ENCODE data around the gene CREB5. TPM values are rescaled to one million over a fixed set of nuclear protein-coding genes. Genes with fewer than 3 reads are reported as not detected.

The CREB5 gene
- total RNA-seq, 1 donor from 2014 or later: not detected

DNA sequence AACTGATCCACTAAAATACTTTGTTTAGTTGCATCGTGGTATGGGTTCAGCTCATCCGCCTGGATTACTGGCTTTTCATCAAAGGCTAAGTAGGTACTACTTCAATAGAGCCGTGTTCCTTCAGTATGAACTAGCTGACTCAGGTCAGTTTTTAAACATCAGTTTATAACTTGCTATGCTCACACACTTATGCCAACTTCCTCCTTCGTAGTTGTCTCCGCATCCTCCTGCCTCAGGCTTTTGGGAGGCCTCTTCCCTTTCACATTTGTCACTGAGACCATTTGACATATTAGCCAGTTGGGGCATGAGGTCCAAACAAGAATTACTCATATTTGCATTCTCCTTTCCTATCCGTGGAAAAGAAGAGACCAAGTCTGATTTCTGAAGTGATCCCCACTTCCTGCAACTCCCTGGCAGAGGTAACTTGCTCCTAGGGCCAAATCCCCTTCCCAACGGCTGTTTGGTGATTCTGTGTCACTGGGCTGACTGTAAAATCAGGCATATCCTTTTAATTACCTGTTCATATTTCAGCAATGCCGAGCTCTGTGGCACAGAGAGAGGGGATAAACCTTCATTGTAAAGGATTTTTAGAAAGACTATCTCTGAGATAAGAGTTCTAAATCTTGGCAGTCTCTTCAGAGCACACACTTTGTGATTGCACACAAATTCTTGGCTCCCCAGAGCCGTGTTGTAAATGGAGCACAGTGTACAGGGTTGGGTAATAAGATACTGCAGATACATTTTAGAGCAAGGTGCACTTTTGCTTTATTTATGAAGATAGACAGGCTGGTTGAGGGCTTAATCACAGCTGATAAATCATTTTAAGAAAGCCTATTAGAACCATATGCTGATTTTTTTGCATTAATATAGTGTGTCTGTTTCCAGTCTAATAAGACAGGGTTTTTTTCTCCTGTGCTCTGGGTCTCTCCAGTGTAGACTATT, 108.0 kb downstream of the CREB5 start:
- H3K4me1 Mint-ChIP-seq (ENCODE audit: low read depth): no peaks in the 10 kb centered on the region
- no peak overlapping the region for H3K27ac Mint-ChIP-seq
- H3K9me3 Mint-ChIP-seq: no peaks in the 10 kb centered on the region
- no peak overlapping the region for H3K4me3 Mint-ChIP-seq (ENCODE audit: low read depth)
- no peaks in the 10 kb centered on the region for H3K36me3 Mint-ChIP-seq (ENCODE audit: low read depth)
- intact Hi-C loops (cut with micrococcal nuclease): no loop called here
- no peak for DNase-seq (ENCODE audit: low spot score)
- no peaks in the 10 kb centered on the region for H3K27me3 Mint-ChIP-seq (ENCODE audit: low read depth)

GRCh38 chr7:28524978-28525377, 112.7 kb downstream of the CREB5 start:
- Mint-ChIP-seq H3K4me3 (ENCODE audit: low read depth) (no peak overlapping the region), H3K36me3 (ENCODE audit: low read depth) (no peaks in the 10 kb centered on the region), H3K27me3 (ENCODE audit: low read depth) (no peaks in the 10 kb centered on the region), H3K9me3 (no peaks in the 10 kb centered on the region), H3K4me1 (ENCODE audit: low read depth) (no peaks in the 10 kb centered on the region), H3K27ac (no peak overlapping the region)
- intact Hi-C loops (cut with micrococcal nuclease): no loop called here
- no peak for DNase-seq (ENCODE audit: low spot score)

DNA sequence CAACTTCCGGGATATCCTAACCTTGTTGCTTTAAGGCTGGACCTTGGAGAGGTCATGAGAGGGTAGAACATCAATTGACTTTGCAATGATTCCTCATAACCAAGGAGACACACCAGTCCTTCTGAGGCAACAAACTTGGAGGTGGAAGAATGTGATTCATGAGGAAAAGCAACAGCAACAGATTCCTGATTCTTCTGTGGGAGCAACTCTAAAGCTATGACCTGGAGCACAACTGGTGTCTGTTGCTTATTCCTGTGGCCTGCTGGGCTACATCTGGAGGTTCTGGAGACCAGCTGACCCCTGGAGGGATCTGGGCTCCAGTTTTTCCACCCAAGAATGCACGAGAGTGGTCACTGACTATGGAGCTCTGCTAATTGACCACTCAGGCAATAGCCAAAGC, 116.6 kb downstream of the CREB5 start:
- intact Hi-C loops (cut with micrococcal nuclease): no loop called here
- Mint-ChIP-seq H3K27me3 (ENCODE audit: low read depth) (no peaks in the 10 kb centered on the region), H3K4me3 (ENCODE audit: low read depth) (no peak overlapping the region)

DNA sequence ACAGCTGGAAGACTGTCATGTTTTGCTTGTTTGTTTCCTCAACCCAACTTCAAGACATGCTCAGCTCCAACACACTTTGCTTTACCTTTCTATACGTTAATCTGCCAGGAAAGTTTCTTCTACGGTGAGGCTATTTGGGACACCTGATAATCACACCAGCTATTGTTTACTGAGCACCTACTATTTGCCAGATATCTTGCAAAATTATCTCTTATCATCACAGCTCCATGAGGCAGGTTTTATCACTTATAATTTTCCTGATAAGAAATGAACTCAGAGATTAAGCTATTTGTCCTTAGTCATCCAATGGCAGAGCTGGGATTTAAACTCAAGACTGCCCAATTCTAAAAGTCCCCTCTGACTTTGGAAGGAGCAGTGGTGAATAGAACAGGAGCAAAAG, 117.4 kb downstream of the CREB5 start:
- H3K36me3 Mint-ChIP-seq (ENCODE audit: low read depth): no peaks in the 10 kb centered on the region
- no peaks in the 10 kb centered on the region for H3K9me3 Mint-ChIP-seq
- DNase-seq (ENCODE audit: low spot score): no peak
- H3K4me1 Mint-ChIP-seq (ENCODE audit: low read depth): no peaks in the 10 kb centered on the region
- H3K27me3 Mint-ChIP-seq (ENCODE audit: low read depth): no peaks in the 10 kb centered on the region
- no peak overlapping the region for H3K4me3 Mint-ChIP-seq (ENCODE audit: low read depth)
- intact Hi-C loops (cut with micrococcal nuclease): no loop called here
- H3K27ac Mint-ChIP-seq: no peak overlapping the region

More for the DNA sequence above, 116.6 kb downstream of the CREB5 start:
- Mint-ChIP-seq H3K4me1 (ENCODE audit: low read depth) (no peaks in the 10 kb centered on the region), H3K9me3 (no peaks in the 10 kb centered on the region), H3K36me3 (ENCODE audit: low read depth) (no peaks in the 10 kb centered on the region), H3K27ac (no peak overlapping the region)
- no peak for DNase-seq (ENCODE audit: low spot score)

GRCh38 chr7:28530175-28530802, 118.0 kb downstream of the CREB5 start:
- H3K9me3 Mint-ChIP-seq: no peaks in the 10 kb centered on the region
- intact Hi-C loops (cut with micrococcal nuclease): no loop called here
- H3K4me3 Mint-ChIP-seq (ENCODE audit: low read depth): no peak overlapping the region
- no peak overlapping the region for H3K27ac Mint-ChIP-seq
- no peaks in the 10 kb centered on the region for H3K36me3 Mint-ChIP-seq (ENCODE audit: low read depth)
- no peaks in the 10 kb centered on the region for H3K4me1 Mint-ChIP-seq (ENCODE audit: low read depth)
- H3K27me3 Mint-ChIP-seq (ENCODE audit: low read depth): no peaks in the 10 kb centered on the region
- DNase-seq (ENCODE audit: low spot score): no peak

DNA sequence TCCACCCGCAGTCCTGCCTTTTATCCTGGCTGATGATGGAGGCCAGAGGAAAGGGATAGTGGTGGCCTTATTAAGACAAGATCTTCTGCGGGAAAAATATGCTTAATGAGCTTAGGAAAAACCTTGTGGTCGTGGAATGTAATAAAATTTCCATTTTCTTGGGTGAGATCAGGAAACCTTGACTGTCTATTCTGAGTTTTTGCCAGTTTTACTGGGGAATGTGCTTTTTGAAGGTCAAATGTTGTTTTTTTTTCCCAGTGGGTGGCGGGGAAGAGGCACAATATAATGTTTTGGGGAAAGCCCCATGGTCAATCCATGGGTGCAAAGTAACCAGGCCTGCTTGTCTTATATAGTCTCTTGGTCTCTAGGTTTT, 118.5 kb downstream of the CREB5 start:
- no peaks in the 10 kb centered on the region for H3K36me3 Mint-ChIP-seq (ENCODE audit: low read depth)
- peaks cover 2% of the 10 kb centered on the region for H3K27me3 Mint-ChIP-seq (ENCODE audit: low read depth)
- no peaks in the 10 kb centered on the region for H3K9me3 Mint-ChIP-seq
- intact Hi-C loops (cut with micrococcal nuclease): no loop called here
- no peak for DNase-seq (ENCODE audit: low spot score)
- H3K4me3 Mint-ChIP-seq (ENCODE audit: low read depth): no peak overlapping the region
- H3K4me1 Mint-ChIP-seq (ENCODE audit: low read depth): no peaks in the 10 kb centered on the region
- H3K27ac Mint-ChIP-seq: no peak overlapping the region

- Mint-ChIP-seq H3K4me1 (ENCODE audit: low read depth) (no peaks in the 10 kb centered on the region), H3K27me3 (ENCODE audit: low read depth) (peaks cover 2% of the 10 kb centered on the region), H3K36me3 (ENCODE audit: low read depth) (no peaks in the 10 kb centered on the region), H3K27ac (no peak overlapping the region), H3K4me3 (ENCODE audit: low read depth) (no peak overlapping the region), H3K9me3 (no peaks in the 10 kb centered on the region)
- no peak for DNase-seq (ENCODE audit: low spot score)
- intact Hi-C loops (cut with micrococcal nuclease): no loop called here
Measured at GRCh38 chr7:28531291-28531690, 119.0 kb downstream of the CREB5 start.

DNA sequence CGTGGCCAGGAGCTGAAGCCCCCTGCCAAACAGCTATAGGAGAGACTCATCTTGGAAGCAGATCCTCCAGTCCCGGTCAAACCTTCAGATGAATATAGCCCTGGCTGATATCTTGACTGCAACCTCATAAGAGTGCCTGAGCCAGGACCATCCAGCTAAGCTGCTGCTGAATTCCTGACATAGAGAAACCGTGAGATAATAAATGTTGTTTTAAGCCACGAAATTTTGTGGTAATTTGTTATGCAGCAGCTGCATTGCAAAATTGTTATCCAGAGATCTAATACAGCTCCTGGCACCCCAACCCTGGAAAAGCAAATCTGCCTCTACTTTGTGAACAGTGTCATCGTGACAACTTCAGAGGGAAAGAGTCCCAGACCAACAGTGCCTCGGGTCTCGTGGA, 119.9 kb downstream of the CREB5 start:
- intact Hi-C loops (cut with micrococcal nuclease): no loop called here
- Mint-ChIP-seq H3K27me3 (ENCODE audit: low read depth) (peaks cover 2% of the 10 kb centered on the region), H3K27ac (no peak overlapping the region), H3K9me3 (no peaks in the 10 kb centered on the region), H3K4me3 (ENCODE audit: low read depth) (no peak overlapping the region), H3K4me1 (ENCODE audit: low read depth) (no peaks in the 10 kb centered on the region), H3K36me3 (ENCODE audit: low read depth) (no peaks in the 10 kb centered on the region)
- DNase-seq (ENCODE audit: low spot score): no peak

DNA sequence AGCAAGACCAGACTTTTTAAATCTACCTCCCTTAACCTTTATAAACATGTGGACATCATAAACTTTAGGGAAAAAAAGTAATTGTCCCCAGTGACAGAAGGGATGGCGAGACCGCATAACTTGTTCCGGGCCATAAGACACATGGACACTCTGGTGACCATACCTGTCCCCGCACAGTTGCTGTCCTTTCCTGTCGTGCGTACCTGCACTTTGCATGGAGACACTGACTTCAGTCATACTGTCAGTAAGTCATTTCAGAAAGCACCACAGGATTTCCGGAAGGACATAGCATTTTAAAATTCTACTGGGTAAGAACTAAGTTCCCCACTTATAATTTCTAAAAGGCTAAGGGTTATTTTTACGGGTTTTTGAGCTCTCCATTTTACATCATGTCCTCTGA, 120.9 kb downstream of the CREB5 start:
- Mint-ChIP-seq H3K27ac (no peak overlapping the region), H3K36me3 (ENCODE audit: low read depth) (no peaks in the 10 kb centered on the region), H3K9me3 (no peaks in the 10 kb centered on the region), H3K27me3 (ENCODE audit: low read depth) (peaks cover 3% of the 10 kb centered on the region), H3K4me1 (ENCODE audit: low read depth) (no peaks in the 10 kb centered on the region), H3K4me3 (ENCODE audit: low read depth) (no peak overlapping the region)
- intact Hi-C loops (cut with micrococcal nuclease): no loop called here
- DNase-seq (ENCODE audit: low spot score): no peak

DNA sequence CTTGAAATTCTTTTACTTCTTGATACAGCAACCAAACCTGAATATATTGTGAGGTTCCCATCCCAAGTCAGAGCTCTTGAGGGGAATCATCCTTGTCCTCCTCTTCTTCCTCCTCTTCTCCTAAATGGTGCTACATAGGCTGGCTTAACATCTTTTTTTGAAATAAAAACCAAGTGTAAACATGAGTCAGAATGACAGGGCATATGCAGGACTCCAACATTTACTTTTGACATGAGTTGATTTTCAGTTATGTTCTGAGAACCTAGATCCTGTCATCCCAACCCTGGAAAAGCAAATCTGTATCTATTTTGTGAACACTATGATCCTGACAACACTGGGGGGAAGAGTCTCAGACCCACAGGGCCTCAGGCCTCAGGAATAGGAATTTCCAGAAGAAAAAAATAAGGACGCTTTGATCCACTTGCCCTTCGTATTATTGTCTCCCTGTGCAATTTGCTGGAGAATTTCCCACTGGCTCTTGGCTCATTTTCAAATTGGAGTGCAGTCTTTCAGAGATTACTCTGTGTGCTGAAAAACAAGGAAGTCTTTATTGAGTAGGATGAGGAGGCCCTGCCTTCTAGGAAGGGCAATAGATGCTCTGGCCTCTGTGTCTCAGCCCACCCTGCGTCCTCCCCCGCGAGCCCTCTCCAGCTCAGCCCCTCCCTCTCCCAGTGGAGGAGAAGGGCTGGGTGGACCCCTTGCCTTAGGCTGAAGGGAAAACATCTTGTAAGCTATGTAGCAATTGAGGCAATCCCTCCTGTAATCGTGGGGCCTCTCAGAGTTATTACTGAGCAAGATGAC, 121.6 kb downstream of the CREB5 start:
- no peak for DNase-seq (ENCODE audit: low spot score)
- Mint-ChIP-seq H3K9me3 (no peaks in the 10 kb centered on the region), H3K27ac (no peak overlapping the region), H3K36me3 (ENCODE audit: low read depth) (no peaks in the 10 kb centered on the region), H3K4me3 (ENCODE audit: low read depth) (no peak overlapping the region), H3K4me1 (ENCODE audit: low read depth) (no peaks in the 10 kb centered on the region), H3K27me3 (ENCODE audit: low read depth) (peaks cover 3% of the 10 kb centered on the region)
- intact Hi-C loops (cut with micrococcal nuclease): no loop called here

DNA sequence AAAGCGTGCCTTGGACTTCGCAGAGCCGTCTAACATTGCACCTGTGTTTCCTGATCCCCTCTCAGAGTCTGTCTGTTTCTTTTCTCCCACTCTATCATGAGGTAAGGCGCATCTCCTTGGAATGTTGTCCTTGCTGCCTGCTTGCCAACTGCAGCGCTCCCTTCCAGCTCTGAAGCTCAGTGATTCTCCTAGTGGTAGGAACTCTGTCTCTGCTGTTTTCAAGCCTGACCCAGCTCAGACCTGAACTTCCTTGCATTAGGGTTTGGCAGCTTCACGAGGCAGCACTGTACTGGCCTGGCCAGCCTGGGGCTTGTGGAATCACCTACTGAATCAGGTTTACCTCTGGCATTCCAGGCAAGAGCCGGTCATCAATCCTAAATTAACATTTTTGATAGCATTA, 123.9 kb downstream of the CREB5 start:
- Mint-ChIP-seq H3K27ac (no peak overlapping the region), H3K9me3 (no peaks in the 10 kb centered on the region), H3K4me1 (ENCODE audit: low read depth) (no peaks in the 10 kb centered on the region), H3K36me3 (ENCODE audit: low read depth) (no peaks in the 10 kb centered on the region), H3K4me3 (ENCODE audit: low read depth) (no peak overlapping the region), H3K27me3 (ENCODE audit: low read depth) (peaks cover 3% of the 10 kb centered on the region)
- intact Hi-C loops (cut with micrococcal nuclease): no loop called here
- no peak for DNase-seq (ENCODE audit: low spot score)

DNA sequence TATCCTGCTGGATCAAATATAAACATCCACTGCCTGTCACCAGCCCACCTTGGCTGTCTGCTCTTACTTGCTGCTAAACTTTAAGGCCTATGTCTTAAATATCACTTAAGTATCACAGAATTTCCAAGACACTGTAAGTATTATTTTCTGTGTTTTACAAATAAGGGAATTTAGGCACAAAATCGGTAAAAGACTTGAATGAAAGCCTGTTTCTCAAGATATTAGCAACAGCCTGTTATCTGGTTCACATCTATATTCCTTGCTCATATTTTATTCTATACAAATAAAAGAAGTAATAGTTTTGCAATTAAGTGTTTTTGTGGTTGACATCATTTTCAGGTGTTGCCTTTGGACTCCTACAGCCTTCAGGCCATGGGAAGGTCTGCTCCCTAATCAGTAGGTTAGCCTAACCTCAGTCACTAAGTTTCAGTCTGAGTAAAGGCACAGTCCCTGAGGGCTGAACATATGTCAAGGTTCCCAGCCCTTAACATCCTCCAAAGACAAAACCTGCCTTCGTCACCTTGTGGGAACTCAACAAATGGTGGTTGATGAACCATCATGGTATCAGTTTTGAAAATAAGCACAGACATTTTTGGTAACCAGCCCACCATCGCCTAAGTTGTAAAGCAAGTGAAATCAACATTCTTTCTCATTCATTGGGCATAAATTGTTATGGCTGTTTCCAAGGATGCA, 127.1 kb downstream of the CREB5 start:
- H3K9me3 Mint-ChIP-seq: no peaks in the 10 kb centered on the region
- no peak overlapping the region for H3K4me3 Mint-ChIP-seq (ENCODE audit: low read depth)
- H3K4me1 Mint-ChIP-seq (ENCODE audit: low read depth): no peaks in the 10 kb centered on the region
- peaks cover 3% of the 10 kb centered on the region for H3K27me3 Mint-ChIP-seq (ENCODE audit: low read depth)
- H3K36me3 Mint-ChIP-seq (ENCODE audit: low read depth): no peaks in the 10 kb centered on the region
- no peak overlapping the region for H3K27ac Mint-ChIP-seq
- intact Hi-C loops (cut with micrococcal nuclease): no loop called here
- DNase-seq (ENCODE audit: low spot score): no peak
